B cell (primary cell): ENCODE measurements around the gene ARL6IP4. TPM values are rescaled to one million over a fixed set of nuclear protein-coding genes. Genes with fewer than 3 reads are reported as not detected.

Experiments
- ATAC-seq: fragments of 200-7000 bp; cut with Tn5 transposase; one replicate; pipeline ENCODE4 v1.10.0; 2021; ENCODE audit warnings: low read depth, mild to moderate bottlenecking, moderate number of reproducible peaks, moderate library complexity
- CTCF ChIA-PET: fragments of 350-600 bp; sonication (Branson Sonifier 250); formaldehyde crosslinking; loops from one replicate; lab custom pipeline; 2021; ENCODE audit warnings: antibody characterized with exemption, inconsistent platforms; lab: Charles Lee
- POLR2A ChIA-PET: fragments of 350-600 bp; sonication (Branson Sonifier 250); formaldehyde crosslinking; loops from one replicate; lab custom pipeline; 2021; ENCODE audit warnings: antibody characterized with exemption; lab: Charles Lee
- DNase-seq: peaks from one replicate; pipeline ENCODE4 v3.0.0; 2013
- H2AFZ ChIP-seq: 2 replicates; pipeline ENCODE4 v1.6.1; 2012; ENCODE audit warnings: mild to moderate bottlenecking, low read depth, low read length; ENCODE audit not compliant: insufficient read depth, poor library complexity, severe bottlenecking
- H3K27ac ChIP-seq, 2 donors: 1 replicate in 1 of 2; 2 replicates in 1 of 2; pipeline ENCODE4 v1.5.1; 2012 to 2013; ENCODE audit warnings: low read length in 2 of 2, mild to moderate bottlenecking in 2 of 2, moderate library complexity in 1 of 2
- H3K27me3 ChIP-seq, 4 experiments: fragments of 200-600 bp in 1 of 4; sonication (generic) in 1 of 4; replicated peaks in 1 of 4; 1 replicate in 2 of 4; 2 replicates in 2 of 4; pipeline versions ENCODE4 v1.6.1 to v1.7.0; 2013 to 2016; ENCODE audit warnings: low read length in 3 of 4, mild to moderate bottlenecking in 2 of 4, mixed read lengths in 1 of 4, moderate library complexity in 1 of 4; ENCODE audit not compliant: insufficient read depth in 4 of 4, control insufficient read depth in 3 of 4; ENCODE audit errors: control extremely low read depth in 1 of 4
- H3K36me3 ChIP-seq, 2 experiments: replicated peaks in 1 of 2; 1 replicate in 1 of 2; 2 replicates in 1 of 2; pipeline versions ENCODE4 v1.6.1 to v1.7.1; 2013; ENCODE audit warnings: low read length in 1 of 2; ENCODE audit not compliant: insufficient read depth in 2 of 2, control insufficient read depth in 1 of 2; ENCODE audit errors: control extremely low read depth in 1 of 2, extremely low read depth in 1 of 2
- H3K4me1 ChIP-seq, 2 donors: fragments of 200-600 bp in 1 of 2; sonication (generic) in 1 of 2; 1 replicate in 1 of 2; 2 replicates in 1 of 2; pipeline versions ENCODE4 v1.5.1 to v1.6.1; 2013 to 2017; ENCODE audit warnings: low read length in 2 of 2; ENCODE audit not compliant: control insufficient read depth in 2 of 2, insufficient read depth in 2 of 2
- H3K4me2 ChIP-seq: replicated peaks from 2 replicates; pipeline ENCODE3; 2012; ENCODE audit warnings: mild to moderate bottlenecking, low read depth, low read length; ENCODE audit not compliant: poor library complexity, severe bottlenecking
- H3K4me3 ChIP-seq, 5 experiments: fragments of 200-600 bp in 1 of 5; sonication (generic) in 1 of 5; 1 replicate in 3 of 5; 2 replicates in 2 of 5; pipeline versions ENCODE4 v1.5.1 to v1.7.0; 2011 to 2016; ENCODE audit warnings: low read length in 4 of 5, mild to moderate bottlenecking in 4 of 5, low read depth in 2 of 5, control low read depth in 1 of 5, moderate library complexity in 1 of 5; ENCODE audit not compliant: insufficient read depth in 1 of 5; ENCODE audit errors: control extremely low read depth in 1 of 5, extremely low read depth in 1 of 5
- H3K79me2 ChIP-seq: fragments of 200-600 bp; sonication (generic); one replicate; pipeline ENCODE4 v1.6.0; 2016; ENCODE audit warnings: low read length; ENCODE audit not compliant: control insufficient read depth, insufficient read depth
- H3K9ac ChIP-seq: fragments of 200-600 bp; sonication (generic); 2 replicates; pipeline ENCODE4 v1.6.1; 2017; ENCODE audit warnings: mild to moderate bottlenecking, low read length, moderate library complexity
- H3K9me3 ChIP-seq, 3 donors: one replicate each; pipeline versions ENCODE4 v1.6.1 to v1.7.1; 2013; ENCODE audit warnings: low read length in 2 of 3; ENCODE audit not compliant: control insufficient read depth in 2 of 3, insufficient read depth in 1 of 3; ENCODE audit errors: control extremely low read depth in 1 of 3
- H4K20me1 ChIP-seq: 2 replicates; pipeline ENCODE4 v1.6.0; 2012; ENCODE audit warnings: mild to moderate bottlenecking, low read length; ENCODE audit not compliant: insufficient read depth, control insufficient read depth, poor library complexity, severe bottlenecking
- H3K27ac Mint-ChIP-seq: one replicate; pipeline ENCODE4 v1.8.0; 2021; ENCODE audit warnings: mixed read lengths
- H3K27me3 Mint-ChIP-seq: one replicate; pipeline ENCODE4 v1.8.0; 2021; ENCODE audit warnings: mixed read lengths
- H3K4me1 Mint-ChIP-seq: one replicate; pipeline ENCODE4 v1.8.0; 2021; ENCODE audit warnings: mixed read lengths
- H3K4me3 Mint-ChIP-seq: one replicate; pipeline ENCODE4 v1.8.0; 2021; ENCODE audit warnings: mixed read lengths
- H3K9me3 Mint-ChIP-seq: one replicate; pipeline ENCODE4 v1.8.0; 2022; ENCODE audit warnings: mixed read lengths; ENCODE audit not compliant: insufficient read depth
- CTCF ChIP-seq: fragments of 200-600 bp; IDR thresholded peaks from one replicate; pipeline ENCODE4 v1.8.0; 2022; ENCODE audit warnings: antibody characterized with exemption, mild to moderate bottlenecking
- EZH2 ChIP-seq: IDR thresholded peaks from 2 replicates; pipeline ENCODE4 v1.6.1; 2012; ENCODE audit warnings: borderline replicate concordance, low read depth, mild to moderate bottlenecking, moderate library complexity, low read length; ENCODE audit not compliant: insufficient read depth, poor library complexity, severe bottlenecking
- WGBS: methylation state at CpG from one replicate; pipeline ENCODE4 v1.1.5; 2013; ENCODE audit warnings: missing lambda C conversion rate; ENCODE audit not compliant: insufficient coverage; 5-methylcytosine and 5-hydroxymethylcytosine counted together
- intact Hi-C: fragments of 100-400 bp; cut with micrococcal nuclease; formaldehyde crosslinking; loops from one replicate; pipeline ENCODE4 v1.10.0; 2022
- polyA plus RNA-seq: library from polyadenylated mRNA; depleted of rRNA; stranded (reverse); fragments of >200 nt; gene quantifications from 2 replicates; pipeline ENCODE4 v1.2.3, GENCODE V29; 2012
- total RNA-seq, 2 donors: library from RNA; stranded (reverse); fragments of 120-200 nt in 1 of 2; gene quantifications; 1 replicate in 1 of 2; 2 replicates in 1 of 2; pipeline versions ENCODE4 v1.2.3 to v1.2.4, GENCODE V29; 2013 to 2022

Gene ARL6IP4
- total and polyA plus RNA-seq, 2 donors (not counting 1 experiment from before 2014, with no cell fraction given), result 165 to 274 TPM

GRCh38 chr12:122999196-122999946, 18.9 kb downstream of the ARL6IP4 start:
- Histone ChIP-seq H3K4me3 (no peak overlapping the region), H3K4me2 (no peak overlapping the region), H3K4me1 (no peaks in the 10 kb centered on the region), H3K36me3 (peaks cover 0 to 8% of the 10 kb centered on the region in 2 experiments), H3K27ac (no peak overlapping the region), H3K27me3 (no peaks in the 10 kb centered on the region), H4K20me1 (no peaks in the 10 kb centered on the region), H3K79me2 (no peaks in the 10 kb centered on the region), H2AFZ (no peak overlapping the region), H3K9ac (no peak overlapping the region), H3K9me3 (no peaks in the 10 kb centered on the region)
- H3K27me3 Mint-ChIP-seq, result no peaks in the 10 kb centered on the region
- no peak overlapping the region for H3K4me3 Mint-ChIP-seq
- TF ChIP-seq CTCF (no peak), EZH2 (no peak)
- CTCF ChIA-PET, result no interaction called here
- WGBS, result 93% methylated on average over 5 of the region's 8 CpGs
- POLR2A ChIA-PET, result no interaction called here
- no peaks in the 10 kb centered on the region for H3K4me1 Mint-ChIP-seq
- ATAC-seq (no peak), DNase-seq (no peak)
- intact Hi-C loops, result no loop called here
- no peaks in the 10 kb centered on the region for H3K9me3 Mint-ChIP-seq
- H3K27ac Mint-ChIP-seq, result no peak overlapping the region

GRCh38 chr12:122999986-123000420, 19.5 kb downstream of the ARL6IP4 start:
- CTCF ChIA-PET, result no interaction called here
- no peaks in the 10 kb centered on the region for H4K20me1 ChIP-seq
- no peak overlapping the region for H3K9ac ChIP-seq
- H3K4me2 ChIP-seq, result no peak overlapping the region
- H3K79me2 ChIP-seq, result no peaks in the 10 kb centered on the region
- TF ChIP-seq EZH2 (no peak), CTCF (no peak)
- H3K4me3 ChIP-seq, result no peak overlapping the region
- H3K9me3 ChIP-seq, result no peaks in the 10 kb centered on the region
- no peak overlapping the region for H2AFZ ChIP-seq
- intact Hi-C loops, result no loop called here
- WGBS, result 73% methylated on average over 18 of the region's 20 CpGs
- peaks cover 0 to 8% of the 10 kb centered on the region in 2 experiments for H3K36me3 ChIP-seq
- no peaks in the 10 kb centered on the region for H3K27me3 ChIP-seq
- Mint-ChIP-seq H3K4me3 (no peak overlapping the region), H3K4me1 (no peaks in the 10 kb centered on the region), H3K27ac (no peak overlapping the region), H3K9me3 (no peaks in the 10 kb centered on the region), H3K27me3 (no peaks in the 10 kb centered on the region)
- H3K4me1 ChIP-seq, result no peaks in the 10 kb centered on the region
- DNase-seq, result no peak
- H3K27ac ChIP-seq, result no peak overlapping the region
- ATAC-seq, result no peak
- POLR2A ChIA-PET, result no interaction called here
